ENCODE results near the gene FLOT1. TPM values are rescaled to one million over a fixed set of nuclear protein-coding genes. Genes with fewer than 3 reads are reported as not detected.

Gene FLOT1
- total RNA-seq, 2 experiments from 2014 or later = 125 to 131 TPM

DNA sequence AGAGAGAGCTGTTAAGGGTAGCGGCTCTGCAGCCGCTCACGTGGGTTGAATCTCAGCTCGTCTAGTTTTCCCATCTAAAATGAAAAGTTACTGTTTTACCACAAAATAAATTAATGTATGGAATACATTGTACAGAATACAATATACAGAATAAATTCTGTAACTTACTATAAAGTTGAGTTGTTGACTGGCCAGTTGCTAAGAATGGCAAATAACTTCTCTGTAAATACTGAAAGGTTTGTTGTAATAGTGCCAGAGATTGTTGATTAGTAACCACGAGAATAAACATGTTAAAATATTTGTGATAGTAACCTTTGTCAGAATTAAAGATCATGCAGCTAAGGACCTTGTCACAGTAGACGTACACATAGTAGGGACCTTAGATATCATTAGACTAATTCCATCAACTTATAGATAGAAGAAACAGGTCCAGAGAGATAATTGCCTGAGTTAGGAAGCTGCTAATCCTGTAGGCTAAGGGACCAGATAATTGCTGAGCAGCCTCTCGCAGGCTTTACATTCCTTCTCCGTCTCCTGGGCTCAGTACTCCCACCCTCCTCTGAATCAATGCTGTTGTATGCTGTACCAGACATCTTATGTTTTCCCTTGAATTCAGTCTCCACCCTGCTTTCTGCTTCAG lies 51.2 kb downstream of the FLOT1 start:
- H3K27ac Mint-ChIP-seq = no peak overlapping the region
- H3K9me3 Mint-ChIP-seq = no peaks in the 10 kb centered on the region
- ChIA-PET POLR2A (interaction anchor here (0.6 to 6.6 kb wide), 11 partner anchors 8 to 77 kb away, joined by 3 to 88 read pairs (median 5); partner anchors contain the start of genes FLOT1, MDC1 and TUBB), CTCF (interaction anchor here (1.1 to 4.8 kb wide), 4 partner anchors 12 to 159 kb away, joined by 3 to 31 read pairs (median 7); partner anchors contain the start of gene MDC1)
- H3K27me3 Mint-ChIP-seq = no peaks in the 10 kb centered on the region
- H3K4me1 Mint-ChIP-seq = peaks cover 45% of the 10 kb centered on the region
- peaks cover 20% of the 10 kb centered on the region for H3K36me3 Mint-ChIP-seq (ENCODE audit: low read depth)
- DNase-seq = no peak
- peak overlapping the region; percentile 93 for H3K4me3 Mint-ChIP-seq

DNA sequence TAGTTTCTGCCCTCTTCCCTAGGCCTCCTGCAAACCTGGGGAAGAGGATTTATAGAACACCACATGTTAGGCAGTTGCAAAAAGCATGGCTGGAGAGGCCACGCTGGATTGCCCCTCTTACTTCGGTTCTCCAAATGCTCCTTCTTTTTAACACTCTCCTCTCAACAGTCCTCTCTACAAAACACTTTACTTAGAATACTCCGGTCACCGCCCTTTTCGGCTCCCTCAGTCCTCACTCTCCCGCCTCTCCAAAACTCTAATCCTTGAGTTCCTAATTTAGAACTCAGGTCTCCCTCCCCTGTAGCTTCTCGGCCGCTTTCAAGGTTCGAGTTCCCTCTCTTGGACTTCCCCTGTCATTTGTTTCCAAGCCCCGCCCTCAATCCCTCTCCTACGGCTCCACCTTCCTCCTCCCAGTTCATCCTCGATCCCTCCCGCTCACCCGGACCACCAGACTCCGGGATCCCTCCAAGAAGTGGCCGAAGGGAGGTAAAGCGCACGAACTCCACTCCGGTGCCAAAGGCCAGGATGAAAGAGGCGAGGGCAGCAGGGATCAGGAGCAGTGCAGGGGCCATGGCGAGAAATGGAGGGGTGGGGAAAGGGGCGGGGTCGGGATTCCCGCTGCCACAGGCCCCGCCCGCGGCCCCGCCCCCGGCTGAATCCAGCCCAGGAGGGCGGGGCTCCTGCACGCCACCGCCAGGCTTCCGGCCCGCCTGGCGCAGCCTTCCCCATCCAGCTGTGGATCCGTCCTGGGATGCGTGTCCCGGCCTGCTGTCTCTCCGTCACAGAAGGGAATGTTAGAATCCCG lies 51.9 kb downstream of the FLOT1 start, which contains the start of gene NRM:
TSS of gene NRM (minus strand) at position 582 of the 805 bp plus-strand sequence. CDS start at position 572, 10 bp downstream.
- peak within 1 kb of the TSS; percentile 94 for H3K27ac Mint-ChIP-seq
- ChIA-PET CTCF (interaction anchor here (1.1 to 4.8 kb wide), 4 partner anchors 12 to 158 kb away, joined by 3 to 31 read pairs (median 7); partner anchors contain the start of gene MDC1), POLR2A (interaction anchor here (0.6 to 6.6 kb wide), 11 partner anchors 9 to 76 kb away, joined by 3 to 88 read pairs (median 5); partner anchors contain the start of genes FLOT1, MDC1 and TUBB)
- H3K27me3 Mint-ChIP-seq = no peaks in the 10 kb centered on the region
- no peaks in the 10 kb centered on the region for H3K9me3 Mint-ChIP-seq
- DNase-seq = peak; percentile 79
- peaks cover 45% of the 10 kb centered on the region for H3K4me1 Mint-ChIP-seq
- peak within 1 kb of the TSS; percentile 93 for H3K4me3 Mint-ChIP-seq
- H3K36me3 Mint-ChIP-seq (ENCODE audit: low read depth) = peaks cover 27% of the 10 kb centered on the region

DNA sequence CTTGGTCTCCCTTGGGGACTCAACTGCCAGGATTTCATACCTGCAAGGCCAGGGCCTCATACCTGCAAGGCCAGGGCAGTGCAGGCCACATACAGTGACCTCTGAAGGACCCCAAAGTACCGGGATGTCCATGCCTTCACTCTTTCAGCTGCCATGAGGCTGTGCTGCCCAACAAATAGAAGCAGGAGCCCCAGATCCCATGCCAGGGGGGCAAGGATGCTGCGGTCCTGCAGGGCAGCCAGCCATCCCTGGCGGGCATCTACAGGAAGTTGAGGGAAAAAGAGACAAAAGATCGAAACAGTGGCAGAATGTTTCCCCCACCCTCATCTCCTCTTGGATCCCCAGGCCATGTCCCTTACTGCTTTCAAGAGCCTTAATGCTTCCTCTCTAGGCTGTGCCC lies 52.5 kb downstream of the FLOT1 start:
- no peaks in the 10 kb centered on the region for H3K27me3 Mint-ChIP-seq
- peaks cover 44% of the 10 kb centered on the region for H3K4me1 Mint-ChIP-seq
- H3K27ac Mint-ChIP-seq = peak overlapping the region; percentile 94
- POLR2A ChIA-PET = interaction anchor here (2.6 to 6.6 kb wide), 4 partner anchors 8 to 31 kb away, joined by 8 to 88 read pairs (median 36); partner anchors contain the start of genes MDC1 and TUBB
- no peaks in the 10 kb centered on the region for H3K9me3 Mint-ChIP-seq
- no peak for DNase-seq
- H3K36me3 Mint-ChIP-seq (ENCODE audit: low read depth) = peaks cover 33% of the 10 kb centered on the region
- H3K4me3 Mint-ChIP-seq = peak overlapping the region; percentile 93
- CTCF ChIA-PET = interaction anchor here (3.2 to 4.8 kb wide), 2 partner anchors 11 to 41 kb away, joined by 10 to 31 read pairs; no protein-coding TSS in a partner anchor

DNA sequence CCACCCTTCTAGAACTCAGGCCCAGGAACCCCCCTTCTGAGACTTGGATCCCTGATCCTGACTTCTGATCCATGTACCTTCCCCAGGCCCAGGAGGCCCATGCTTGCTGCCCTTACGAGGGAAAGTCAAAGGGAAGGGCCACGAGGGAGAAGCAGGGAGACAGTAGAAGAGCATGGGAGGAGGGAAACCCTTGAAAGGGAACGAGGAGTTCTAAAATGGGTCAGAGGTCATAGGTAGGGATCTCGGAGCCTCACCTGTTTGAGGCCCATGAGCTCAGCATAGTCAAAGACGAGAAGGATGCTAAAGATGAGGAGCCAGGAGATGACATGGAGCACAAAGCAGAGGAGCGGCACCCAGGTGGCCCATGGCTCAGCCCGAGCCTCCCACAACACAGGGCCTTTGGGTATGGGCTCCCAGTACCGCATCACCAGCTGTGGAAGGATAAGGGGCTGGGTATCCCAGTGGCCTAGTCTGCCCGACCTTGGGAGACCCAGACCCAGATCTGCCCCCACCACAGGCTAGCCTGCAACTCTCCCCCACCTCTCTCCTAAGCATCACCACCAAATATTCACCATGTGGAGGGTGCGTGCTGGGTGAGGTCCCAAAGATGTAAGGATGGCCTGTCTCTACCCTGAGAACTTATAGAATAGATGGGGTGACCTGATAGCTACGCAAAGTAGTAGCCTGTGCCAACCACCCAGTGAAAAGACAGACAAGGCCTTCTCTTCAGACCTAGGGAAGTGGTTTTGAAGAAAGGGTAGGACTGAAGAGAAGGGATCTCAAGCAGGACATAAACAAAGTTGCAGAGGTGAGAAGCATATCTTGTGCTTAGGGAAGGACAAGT lies 53.2 kb downstream of the FLOT1 start:
- ChIA-PET CTCF (interaction anchor here (1.2 to 4.8 kb wide), 4 partner anchors 10 to 42 kb away, joined by 4 to 31 read pairs (median 16); partner anchors contain the start of genes MDC1 and TUBB), POLR2A (interaction anchor here (1.1 to 6.6 kb wide), 8 partner anchors 9 to 74 kb away, joined by 3 to 88 read pairs (median 8); partner anchors contain the start of genes MDC1 and TUBB)
- Mint-ChIP-seq H3K27me3 (no peaks in the 10 kb centered on the region), H3K4me3 (peak overlapping the region; percentile 93), H3K9me3 (no peaks in the 10 kb centered on the region), H3K4me1 (peaks cover 43% of the 10 kb centered on the region), H3K36me3 (ENCODE audit: low read depth) (peaks cover 40% of the 10 kb centered on the region), H3K27ac (peak overlapping the region; percentile 94)
- no peak for DNase-seq

DNA sequence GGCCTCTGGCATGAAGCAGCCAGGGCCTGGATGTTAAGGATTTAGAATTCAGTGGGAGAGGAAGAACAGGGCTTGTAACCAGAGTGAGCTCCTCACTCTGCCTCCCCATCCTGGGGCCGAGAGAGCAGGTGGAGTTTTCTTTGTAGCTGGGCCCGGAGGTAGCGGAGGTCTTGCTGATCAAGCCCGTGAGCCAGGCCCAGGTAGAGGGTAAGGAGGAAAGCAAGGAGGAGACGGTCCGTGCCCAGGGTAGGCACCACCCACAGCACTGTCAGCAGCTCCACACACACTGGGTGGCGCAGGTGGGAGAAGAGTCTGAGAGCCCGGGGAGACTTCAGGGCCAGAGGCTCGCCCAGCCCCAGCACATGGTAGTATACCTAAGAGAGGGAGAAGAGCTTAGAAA lies 53.9 kb downstream of the FLOT1 start:
- Mint-ChIP-seq H3K9me3 (no peaks in the 10 kb centered on the region), H3K4me3 (peak overlapping the region; percentile 93), H3K27ac (peak overlapping the region; percentile 94), H3K27me3 (no peaks in the 10 kb centered on the region), H3K4me1 (peaks cover 43% of the 10 kb centered on the region), H3K36me3 (ENCODE audit: low read depth) (peaks cover 46% of the 10 kb centered on the region)
- DNase-seq = no peak
- POLR2A ChIA-PET = interaction anchor here (1.1 to 6.6 kb wide), 9 partner anchors 8 to 73 kb away, joined by 3 to 88 read pairs (median 6); partner anchors contain the start of genes MDC1 and TUBB
- CTCF ChIA-PET = interaction anchor here (1.2 to 4.8 kb wide), 4 partner anchors 10 to 42 kb away, joined by 4 to 31 read pairs (median 16); partner anchors contain the start of genes MDC1 and TUBB

DNA sequence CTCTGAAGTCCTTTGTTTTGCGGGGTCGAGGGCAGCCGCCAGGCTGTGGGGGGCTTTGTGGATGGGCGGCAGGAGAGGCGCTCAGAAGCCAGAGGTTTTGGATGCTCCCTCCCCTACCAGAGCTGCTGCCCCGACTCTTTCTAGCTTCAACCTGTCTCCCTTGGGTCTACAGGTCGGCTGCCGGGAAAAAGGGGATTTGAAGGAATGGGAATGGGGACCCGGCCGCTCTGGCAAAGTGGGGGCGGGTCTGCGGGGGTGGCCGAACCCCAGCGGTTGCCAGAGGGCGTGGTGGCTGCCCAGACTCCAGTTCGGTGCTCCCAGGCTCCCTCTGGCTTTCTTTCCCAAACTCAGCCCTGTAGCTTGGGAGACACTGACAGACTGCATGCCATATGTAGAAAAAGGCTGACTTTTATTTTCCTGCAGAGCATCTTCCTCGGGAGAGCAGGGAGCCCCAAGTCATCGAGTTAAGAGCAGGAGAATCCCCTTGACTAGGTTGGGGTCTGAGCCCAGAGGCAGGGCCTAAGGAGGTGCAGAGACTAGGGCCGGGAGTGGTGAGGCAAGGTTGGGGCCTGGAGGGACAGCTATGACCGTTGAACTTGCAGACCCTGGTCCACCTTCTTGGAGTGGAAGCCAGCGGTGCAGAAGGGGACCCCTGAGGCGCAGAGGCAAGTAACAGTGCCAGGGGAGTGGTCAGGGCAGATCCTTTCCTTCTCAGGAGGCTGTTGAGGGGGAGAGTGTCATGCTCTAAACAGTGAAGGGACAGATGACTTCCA lies 54.6 kb downstream of the FLOT1 start:
- peak overlapping the region; percentile 94 for H3K27ac Mint-ChIP-seq
- H3K27me3 Mint-ChIP-seq = no peaks in the 10 kb centered on the region
- peaks cover 43% of the 10 kb centered on the region for H3K4me1 Mint-ChIP-seq
- DNase-seq = no peak
- peak overlapping the region; percentile 93 for H3K4me3 Mint-ChIP-seq
- POLR2A ChIA-PET = interaction anchor here (1.1 to 6.6 kb wide), 13 partner anchors 8 to 361 kb away, joined by 3 to 88 read pairs (median 6); partner anchors contain the start of genes MDC1, MRPS18B, PPP1R10 and TRIM39
- H3K36me3 Mint-ChIP-seq (ENCODE audit: low read depth) = peaks cover 54% of the 10 kb centered on the region
- no peaks in the 10 kb centered on the region for H3K9me3 Mint-ChIP-seq
- CTCF ChIA-PET = interaction anchor here (0.7 to 4.8 kb wide), 6 partner anchors 9 to 43 kb away, joined by 3 to 31 read pairs (median 10); partner anchors contain the start of genes DHX16, MDC1 and TUBB

DNA sequence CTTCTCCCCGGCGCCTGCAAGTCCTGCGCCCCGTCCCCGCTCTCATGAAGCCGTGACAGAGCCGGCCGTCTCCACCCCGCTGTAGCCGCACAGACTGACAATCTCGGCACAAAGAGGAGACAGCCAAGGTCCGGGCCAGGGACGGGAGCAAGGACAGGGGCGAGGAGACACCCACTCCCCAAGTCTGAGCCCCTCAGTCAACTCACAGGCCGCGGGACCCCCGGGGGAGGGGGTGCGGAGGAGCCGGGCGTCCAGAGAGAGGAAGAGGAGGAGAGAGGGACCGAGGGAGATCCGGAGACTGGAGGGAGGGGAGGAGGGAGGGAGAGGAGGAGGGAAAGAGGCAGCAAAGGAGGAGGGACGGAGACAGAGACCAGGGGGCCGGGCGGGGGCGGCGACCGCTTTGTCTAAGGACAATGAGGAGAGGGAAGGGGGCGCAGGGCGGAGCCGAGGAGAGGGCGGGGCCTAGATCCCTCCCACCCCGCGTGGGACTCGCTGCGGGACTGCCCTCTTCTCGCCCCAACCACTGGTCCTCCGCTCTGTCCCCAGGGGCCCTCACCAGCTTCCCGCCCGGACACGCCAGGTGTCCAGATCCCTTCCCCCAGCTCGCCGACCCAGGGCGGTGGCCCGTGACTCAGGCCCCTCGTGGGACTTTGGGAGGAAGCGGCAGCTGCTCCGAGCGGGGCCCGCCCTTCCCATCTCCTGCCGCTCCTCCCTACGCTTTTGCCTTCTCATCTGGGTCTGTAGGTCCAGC lies 55.4 kb downstream of the FLOT1 start:
- ChIA-PET POLR2A (interaction anchor here (1.1 to 6.6 kb wide), 10 partner anchors 8 to 360 kb away, joined by 3 to 88 read pairs (median 10); partner anchors contain the start of genes MDC1, MRPS18B, PPP1R10 and TRIM39), CTCF (interaction anchor here (1.1 to 4.8 kb wide), 5 partner anchors 8 to 44 kb away, joined by 3 to 31 read pairs (median 10); partner anchors contain the start of genes DHX16, MDC1 and TUBB)
- Mint-ChIP-seq H3K4me3 (peak overlapping the region; percentile 93), H3K27ac (peak overlapping the region; percentile 94), H3K4me1 (peaks cover 42% of the 10 kb centered on the region), H3K9me3 (no peaks in the 10 kb centered on the region), H3K27me3 (no peaks in the 10 kb centered on the region), H3K36me3 (ENCODE audit: low read depth) (peaks cover 61% of the 10 kb centered on the region)
- DNase-seq = peak; percentile 85

DNA sequence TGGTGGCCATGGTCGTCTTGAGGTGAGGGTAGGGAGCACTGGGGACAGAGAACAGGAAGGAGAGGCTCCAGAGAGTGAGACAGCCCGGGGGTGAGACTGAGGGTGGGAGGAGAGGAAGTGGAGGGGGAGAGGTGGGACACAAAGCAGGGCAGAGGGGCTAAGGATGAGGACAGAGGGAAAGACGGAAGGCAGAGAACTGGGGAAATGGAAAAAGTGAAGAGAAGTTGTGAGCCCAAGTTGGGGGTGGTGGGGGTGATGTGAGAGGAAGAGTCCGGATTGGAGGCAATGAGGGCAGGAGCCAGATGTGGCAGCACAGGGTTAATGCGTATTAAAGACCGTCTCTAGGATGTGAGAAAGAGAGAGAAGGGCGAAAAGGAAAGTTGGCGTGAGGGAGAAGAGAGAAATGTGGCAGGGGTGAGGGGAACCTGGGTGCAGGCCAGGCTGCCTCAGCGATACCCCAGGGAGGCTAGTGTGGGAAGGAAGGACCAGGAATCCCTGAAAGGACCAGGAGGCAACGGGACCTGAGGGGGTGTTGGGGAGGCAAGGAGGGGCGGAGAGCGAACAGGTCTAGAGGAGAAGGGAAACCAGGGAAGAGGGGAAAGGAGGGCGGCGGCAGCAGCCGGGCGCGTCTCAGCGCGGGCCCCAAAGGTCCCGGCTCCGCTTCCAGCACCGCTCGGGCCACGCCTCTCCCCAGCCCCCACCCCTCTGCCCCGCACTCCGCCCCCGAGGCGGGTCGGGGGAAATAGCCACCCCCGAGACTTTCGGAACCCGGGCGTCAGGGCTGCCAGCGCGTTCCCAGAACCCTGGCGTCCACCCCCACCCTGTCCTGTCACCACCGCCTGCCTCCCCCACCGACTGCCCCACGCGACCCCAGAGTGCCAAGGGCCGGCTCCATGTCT lies 56.2 kb downstream of the FLOT1 start, which contains the start of gene PPP1R18:
TSS of gene PPP1R18 (minus strand) at position 637 of the 899 bp plus-strand sequence. CDS start at position 10, 627 bp downstream.
- Mint-ChIP-seq H3K27me3 (no peaks in the 10 kb centered on the region), H3K36me3 (ENCODE audit: low read depth) (peaks cover 70% of the 10 kb centered on the region), H3K9me3 (no peaks in the 10 kb centered on the region), H3K4me1 (peaks cover 37% of the 10 kb centered on the region), H3K27ac (peak within 1 kb of the TSS; percentile 94), H3K4me3 (peak within 1 kb of the TSS; percentile 93)
- CTCF ChIA-PET = interaction anchor here (15.7 kb wide), 1 partner anchor 42 kb away, joined by 626 read pairs; the partner anchor contains the start of genes MDC1 and TUBB
- POLR2A ChIA-PET = interaction anchor here (0.9 to 8.5 kb wide), 8 partner anchors 14 to 129 kb away, joined by 3 to 561 read pairs (median 6); partner anchors contain the start of genes DHX16, MDC1, MRPS18B and TUBB
- DNase-seq = peak; percentile 87

DNA sequence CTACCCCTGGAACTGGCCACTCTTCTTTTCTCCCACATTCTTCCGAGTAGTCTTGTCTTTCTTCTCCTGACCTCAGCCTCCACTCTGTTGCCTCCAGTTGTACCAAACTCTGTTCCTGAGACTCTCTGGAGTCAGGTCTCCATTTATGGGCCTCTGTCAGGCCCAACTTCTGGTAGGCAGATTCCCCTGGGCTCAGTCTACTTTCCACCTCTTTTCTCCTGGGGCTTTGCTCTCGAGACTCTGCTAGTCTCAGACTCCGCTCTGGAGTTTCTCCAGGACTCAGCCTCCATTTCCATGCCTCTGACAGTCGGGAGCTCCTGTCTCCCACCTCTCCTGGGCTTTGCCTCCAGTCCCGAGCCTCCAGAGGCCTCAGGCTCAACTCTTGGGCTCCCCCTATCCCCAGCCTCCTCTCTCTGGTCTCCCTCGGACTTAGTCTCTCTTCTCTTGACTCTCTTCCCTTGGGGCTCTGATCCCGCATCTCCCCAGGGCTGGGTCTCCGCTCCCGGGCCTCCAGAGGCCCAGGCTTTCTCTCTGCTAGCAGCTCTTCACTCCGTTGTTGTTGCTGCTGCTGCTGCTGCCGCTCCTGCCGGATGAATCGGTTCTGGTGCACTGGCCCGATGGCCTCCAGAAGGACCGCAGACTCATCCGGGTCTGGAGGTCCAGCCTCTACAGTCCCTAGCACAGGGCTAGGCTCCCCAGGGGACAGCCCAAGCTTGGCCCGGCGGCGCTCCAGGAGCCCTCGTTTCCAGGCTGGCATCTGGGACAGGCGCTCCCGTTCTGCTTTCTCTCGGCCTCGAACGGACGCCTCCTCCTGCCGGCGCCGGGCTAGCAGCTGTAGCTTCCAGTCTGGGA lies 57.1 kb downstream of the FLOT1 start:
- peaks cover 33% of the 10 kb centered on the region for H3K4me1 Mint-ChIP-seq
- H3K27ac Mint-ChIP-seq = peak overlapping the region; percentile 94
- DNase-seq = peak; percentile 50
- ChIA-PET POLR2A (interaction anchor here (0.9 to 8.5 kb wide), 9 partner anchors 12 to 176 kb away, joined by 3 to 561 read pairs (median 3); partner anchors contain the start of genes DHX16, MDC1, MRPS18B and TUBB), CTCF (interaction anchor here (0.9 to 15.7 kb wide), 2 partner anchors 26 to 43 kb away, joined by 3 to 626 read pairs; partner anchors contain the start of genes MDC1 and TUBB)
- H3K27me3 Mint-ChIP-seq = no peaks in the 10 kb centered on the region
- peak overlapping the region; percentile 93 for H3K4me3 Mint-ChIP-seq
- H3K9me3 Mint-ChIP-seq = no peaks in the 10 kb centered on the region
- H3K36me3 Mint-ChIP-seq (ENCODE audit: low read depth) = peaks cover 75% of the 10 kb centered on the region
